ENCODE results near the gene CLDN19.
"Not testable (repeated sequence)": the region's sequence is repeated elsewhere in the genome, so short reads cannot be mapped to it uniquely, and the experiment has no call there.

Gene CLDN19

GRCh38 chr1:42761567-42761966 lies 21.5 kb upstream of the CLDN19 start:
- no peak for DNase-seq

DNA sequence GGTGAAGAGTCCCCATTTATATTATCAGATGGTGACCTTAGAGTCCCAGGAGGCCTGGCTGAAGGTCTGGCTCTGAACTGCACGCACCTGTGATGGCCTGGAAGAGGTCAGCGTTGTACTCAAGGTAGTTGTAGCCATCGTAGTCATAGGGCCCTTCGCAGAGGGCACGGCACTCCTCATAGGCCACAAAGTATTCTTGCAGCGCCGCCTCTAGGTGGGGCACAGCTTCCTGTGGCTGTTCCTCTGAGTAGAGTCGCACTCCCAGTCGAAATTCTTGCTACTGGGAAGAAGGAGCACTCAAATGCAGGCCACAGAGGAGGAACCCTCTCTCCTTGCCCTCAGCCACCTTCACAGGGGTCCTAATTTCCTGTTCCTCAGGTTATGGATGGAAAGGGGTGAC lies 19.1 kb upstream of the CLDN19 start:
- no peak for DNase-seq

GRCh38 chr1:42758641-42759040 lies 18.6 kb upstream of the CLDN19 start:
- no peak for DNase-seq

- no peak for DNase-seq
Observed at GRCh38 chr1:42757892-42758275, 17.8 kb upstream of the CLDN19 start.

DNA sequence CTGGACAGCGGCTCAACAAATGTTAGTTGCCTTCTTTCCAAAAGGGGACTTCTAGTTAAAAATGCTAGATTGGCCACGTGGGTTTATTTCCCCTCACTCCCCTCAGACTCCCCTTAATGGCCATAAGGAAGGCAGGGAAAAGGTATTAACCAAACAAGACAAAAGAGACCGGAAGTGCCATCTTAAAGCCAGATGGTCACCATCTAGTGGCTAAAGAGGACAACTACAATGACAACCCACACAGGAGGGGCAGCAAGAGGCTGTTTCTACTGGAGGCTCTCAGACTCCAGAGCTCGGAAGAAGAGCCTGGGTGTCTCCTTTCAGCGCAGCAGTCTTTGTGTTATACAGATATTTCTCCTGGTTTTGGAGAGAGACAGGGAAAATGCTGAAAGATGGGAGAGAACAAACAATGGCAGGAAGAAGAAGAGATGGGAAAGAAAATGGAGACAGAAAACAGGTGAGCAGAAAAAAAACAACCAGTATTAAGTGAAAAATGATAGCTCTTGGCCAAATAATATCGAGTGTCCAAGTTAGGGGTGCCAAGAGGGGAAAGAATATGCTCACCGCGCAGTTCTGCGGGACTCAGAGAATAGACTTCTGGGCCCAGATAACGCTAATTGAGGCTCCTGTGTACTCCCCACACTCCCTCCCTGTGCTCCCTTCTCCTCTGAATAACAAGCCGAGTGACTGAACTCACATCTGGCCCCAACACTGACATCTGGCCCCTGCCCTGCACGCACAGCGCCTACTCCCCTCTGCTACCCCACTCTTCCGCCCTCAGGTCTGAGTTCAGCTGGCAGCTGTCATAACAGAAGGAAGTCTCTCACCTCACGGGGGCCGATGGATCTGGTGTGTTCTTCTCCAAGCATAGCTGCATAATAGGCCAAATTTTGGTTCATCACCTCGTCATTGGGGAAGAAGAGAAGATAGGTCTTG lies 17.2 kb upstream of the CLDN19 start:
- no peak for DNase-seq

DNA sequence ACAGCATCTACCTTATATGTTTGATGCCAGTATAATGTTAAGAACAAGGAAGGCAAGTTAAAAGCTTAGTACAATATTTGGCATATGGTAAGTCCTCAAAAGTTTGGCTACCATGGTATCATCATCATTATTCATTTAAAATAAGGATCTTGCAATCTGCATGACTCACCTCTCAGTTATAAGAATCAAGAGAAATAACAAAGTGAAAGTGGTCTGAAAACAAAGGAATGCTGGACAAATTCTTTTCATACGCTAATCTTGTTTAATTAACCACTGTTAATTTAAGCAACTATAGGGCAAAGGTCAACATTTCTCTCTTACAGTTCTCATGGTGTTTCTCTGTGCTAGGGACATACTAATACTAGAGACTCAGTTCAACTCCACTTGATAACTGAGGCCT lies 13.0 kb upstream of the CLDN19 start:
- no peak for DNase-seq

DNA sequence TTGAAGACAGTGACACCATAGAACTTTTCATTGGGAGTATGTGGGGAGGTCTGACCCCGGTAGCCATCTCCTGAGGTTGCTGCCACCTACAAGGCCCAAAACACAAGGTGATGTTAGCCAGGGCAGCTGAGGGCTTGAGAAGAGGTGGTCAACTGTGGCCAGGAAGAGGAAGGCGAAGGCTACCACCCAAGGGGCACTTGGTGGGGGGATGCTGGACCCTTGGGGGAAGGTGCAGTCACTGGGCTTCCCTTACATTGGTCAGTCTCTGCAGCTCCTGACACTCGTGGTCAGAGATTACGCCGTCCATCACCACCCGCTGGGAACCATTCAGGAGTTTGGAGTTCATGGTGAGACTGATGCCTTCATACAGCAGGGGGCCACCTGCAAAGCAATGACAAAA lies 12.2 kb upstream of the CLDN19 start:
- DNase-seq, result no peak

GRCh38 chr1:42751511-42752070 lies 11.6 kb upstream of the CLDN19 start:
- not testable (repeated sequence) for DNase-seq

DNA sequence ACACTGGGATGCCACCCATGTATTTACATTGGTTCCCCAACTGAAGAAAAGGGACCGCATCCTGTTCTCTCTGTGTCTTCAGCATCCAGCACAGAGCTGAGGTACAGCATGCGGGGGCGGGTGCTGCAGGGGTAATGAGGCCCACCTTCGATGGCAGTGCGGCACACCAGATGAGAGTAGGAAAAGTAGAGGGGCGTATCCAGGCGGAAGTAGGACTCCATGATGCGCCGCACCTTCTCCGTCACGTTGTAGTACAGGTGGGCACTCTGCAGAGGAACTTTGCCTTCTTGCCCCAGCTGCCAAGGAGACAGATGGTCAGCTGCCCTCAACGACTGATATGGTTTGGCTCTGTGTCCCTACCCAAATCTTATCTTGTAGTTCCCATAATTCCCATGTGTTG lies 10.0 kb upstream of the CLDN19 start:
- no peak for DNase-seq

- DNase-seq, result no peak
Observed at GRCh38 chr1:42748461-42749410, 8.7 kb upstream of the CLDN19 start.

DNA sequence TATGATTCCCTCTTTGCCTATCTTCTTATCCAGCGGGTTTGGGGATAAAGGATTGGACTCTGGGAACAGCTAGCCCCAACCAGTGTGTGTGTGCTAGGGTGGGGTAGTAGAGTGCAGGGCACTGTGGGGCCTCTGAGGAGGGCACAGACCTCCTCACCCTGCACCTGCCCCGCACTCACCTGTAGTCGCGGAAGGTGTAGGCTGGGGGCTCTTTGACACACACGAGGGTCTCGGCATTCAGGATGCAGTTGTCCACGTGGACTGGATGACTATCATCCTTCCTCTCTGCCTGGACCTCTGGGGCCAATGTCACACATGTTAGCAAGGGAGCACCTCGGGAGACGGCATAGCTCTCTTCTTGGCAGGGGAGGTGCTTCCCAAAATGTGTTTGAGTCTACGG lies 8.0 kb upstream of the CLDN19 start:
- no peak for DNase-seq

- DNase-seq, result peak in 25 of 51 donors; percentile 5 to 65 (median 22)
Observed at GRCh38 chr1:42747125-42747524, 7.1 kb upstream of the CLDN19 start.

GRCh38 chr1:42746436-42747105 lies 6.5 kb upstream of the CLDN19 start:
- DNase-seq, result no peak

GRCh38 chr1:42745851-42746250 lies 5.8 kb upstream of the CLDN19 start:
- DNase-seq, result no peak

- no peak for DNase-seq
Observed at GRCh38 chr1:42744148-42744413, 4.0 kb upstream of the CLDN19 start.

- no peak for DNase-seq
Observed at GRCh38 chr1:42743317-42744147, 3.5 kb upstream of the CLDN19 start.

DNA sequence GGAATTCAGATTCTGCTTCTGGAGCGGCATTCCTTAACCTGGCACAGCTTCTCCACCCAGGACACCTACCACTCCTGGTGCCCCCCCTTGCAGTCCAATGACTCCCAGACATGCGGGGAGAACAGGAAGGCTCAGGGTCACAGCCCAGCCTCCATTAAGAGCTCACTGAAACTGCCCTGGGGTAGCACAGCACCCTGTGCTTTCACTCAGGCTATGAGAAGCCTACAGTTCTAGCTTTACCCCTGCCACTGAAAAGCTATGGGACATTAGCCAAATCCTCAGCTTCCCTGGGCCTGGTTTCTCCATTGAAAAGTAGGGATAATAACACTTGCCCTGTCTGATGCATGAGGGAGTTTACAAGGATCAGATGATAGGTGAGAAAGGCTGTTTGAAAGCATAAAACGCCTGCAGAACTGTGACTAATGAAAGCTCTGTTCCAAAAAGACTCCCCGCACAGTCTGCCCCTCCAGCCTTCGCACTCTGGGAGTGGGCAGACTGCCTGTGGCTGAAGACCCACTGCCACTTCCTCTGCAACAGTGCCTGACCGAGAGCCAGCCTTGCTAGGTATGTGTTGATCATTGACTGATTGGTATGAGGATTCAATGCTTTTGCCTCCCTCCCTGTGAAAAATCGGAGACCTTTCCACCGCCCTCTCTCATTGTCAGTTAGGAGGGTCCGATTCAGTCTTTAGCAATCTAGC lies 2.7 kb upstream of the CLDN19 start:
- DNase-seq, result no peak

- no peak for DNase-seq
Observed at GRCh38 chr1:42742141-42742540, 2.1 kb upstream of the CLDN19 start.

GRCh38 chr1:42741706-42742105 lies 1.7 kb upstream of the CLDN19 start:
- DNase-seq, result no peak

Data from hypothalamus (tissue), 51 donors.